Endothelial cell of umbilical vein (primary cell): ENCODE measurements around the gene PARD3B. TPM values are rescaled to one million over a fixed set of nuclear protein-coding genes. Genes with fewer than 3 reads are reported as not detected.

Experiments used
- BruUV-seq: library from RNA; stranded (reverse); fragments of 400-500 nt; replicated peaks from 2 replicates; lab custom pipeline; 2021; lab: Mats Ljungman, UMichigan
- CTCF ChIA-PET: fragments of 300-600, 350-600 bp; sonication (Branson Sonifier 250); formaldehyde crosslinking; loops from one replicate; lab custom pipeline; 2021; ENCODE audit warnings: antibody characterized with exemption, inconsistent platforms; lab: Charles Lee
- POLR2A ChIA-PET: fragments of 300-600, 350-600 bp; sonication (Branson Sonifier 250); formaldehyde crosslinking; loops from one replicate; lab custom pipeline; 2021; ENCODE audit warnings: antibody characterized with exemption, inconsistent platforms; lab: Charles Lee
- DNase-seq: peaks from one replicate; pipeline ENCODE4 v3.0.0-alpha.2; 2011; ENCODE audit warnings: low read depth, low spot score
- FAIRE-seq: peaks from 2 replicates; lab custom pipeline; 2011; peaks lifted over from hg19 to GRCh38; lab: Jason Lieb, UNC
- H2AFZ ChIP-seq: 2 replicates; pipeline ENCODE4 v1.6.0; 2012; ENCODE audit warnings: low read depth, low read length, control low read depth, inconsistent platforms
- H3K27ac ChIP-seq: 2 replicates; pipeline ENCODE4 v1.5.1; 2011; ENCODE audit warnings: low read depth, mild to moderate bottlenecking, control low read depth, low read length, moderate library complexity; ENCODE audit not compliant: insufficient read depth
- H3K27me3 ChIP-seq, 2 experiments: 2 replicates each; pipeline versions ENCODE4 v1.6.0 to v1.6.1; 2011; ENCODE audit warnings: low read length in 2 of 2, mixed read lengths in 1 of 2; ENCODE audit not compliant: control insufficient read depth in 2 of 2, insufficient read depth in 2 of 2
- H3K36me3 ChIP-seq, 2 experiments: 2 replicates in 1 of 2; 3 replicates in 1 of 2; pipeline ENCODE4 v1.5.1; 2011; ENCODE audit warnings: low read length in 2 of 2, mild to moderate bottlenecking in 1 of 2, moderate library complexity in 1 of 2; ENCODE audit not compliant: control insufficient read depth in 2 of 2, insufficient read depth in 2 of 2; ENCODE audit errors: extremely low read depth in 1 of 2
- H3K4me1 ChIP-seq: 3 replicates; pipeline ENCODE4 v1.5.1; 2011; ENCODE audit warnings: mild to moderate bottlenecking, low read length; ENCODE audit not compliant: control insufficient read depth, insufficient read depth; ENCODE audit errors: extremely low read depth
- H3K4me2 ChIP-seq: 2 replicates; pipeline ENCODE4 v1.6.1; 2011; ENCODE audit warnings: low read length, control low read depth, mixed read lengths; ENCODE audit not compliant: insufficient read depth
- H3K4me3 ChIP-seq, 3 experiments: fragments of 200-600 bp in 1 of 3; sonication (generic), shearing (Covaris generic) in 1 of 3; replicated peaks in 1 of 3; 2 replicates each; pipeline ENCODE4 v1.5.1; 2011 to 2016; ENCODE audit warnings: control low read depth in 3 of 3, low read length in 3 of 3, mild to moderate bottlenecking in 2 of 3, inconsistent platforms in 1 of 3, low read depth in 1 of 3, moderate library complexity in 1 of 3; ENCODE audit not compliant: insufficient read depth in 1 of 3
- H3K79me2 ChIP-seq: 2 replicates; pipeline ENCODE4 v1.6.0; 2012; ENCODE audit warnings: low read length, inconsistent platforms; ENCODE audit not compliant: control insufficient read depth, insufficient read depth
- H3K9ac ChIP-seq: replicated peaks from 2 replicates; pipeline ENCODE3; 2011; ENCODE audit warnings: low read length, control low read depth; ENCODE audit not compliant: insufficient read depth; ENCODE audit errors: extremely low read depth
- H3K9me1 ChIP-seq: replicated peaks from 3 replicates; pipeline ENCODE4 v1.6.0; 2011; ENCODE audit warnings: mild to moderate bottlenecking, low read length; ENCODE audit not compliant: control insufficient read depth, insufficient read depth; ENCODE audit errors: extremely low read depth
- H3K9me3 ChIP-seq: replicated peaks from 2 replicates; pipeline ENCODE4 v1.5.1; 2012; ENCODE audit warnings: low read length, inconsistent platforms; ENCODE audit not compliant: control insufficient read depth, insufficient read depth
- H4K20me1 ChIP-seq: replicated peaks from 2 replicates; pipeline ENCODE3; 2011; ENCODE audit warnings: mild to moderate bottlenecking, low read length; ENCODE audit not compliant: control insufficient read depth, insufficient read depth; ENCODE audit errors: extremely low read depth
- EZH2 ChIP-seq: IDR thresholded peaks from 2 replicates; pipeline ENCODE4 v1.6.1; 2012; ENCODE audit warnings: borderline replicate concordance, low read depth, mild to moderate bottlenecking, moderate library complexity, low read length, inconsistent platforms; ENCODE audit not compliant: severe bottlenecking
- FOS ChIP-seq: IDR thresholded peaks from 2 replicates; pipeline ENCODE4 v1.6.1; 2011; ENCODE audit warnings: mild to moderate bottlenecking, low read length, moderate library complexity, borderline replicate concordance; ENCODE audit not compliant: insufficient read depth
- GATA2 ChIP-seq: IDR thresholded peaks from 2 replicates; pipeline ENCODE4 v1.7.0; 2011; ENCODE audit warnings: low read depth, mild to moderate bottlenecking, moderate library complexity, mixed read lengths, low read length; ENCODE audit not compliant: insufficient read length, insufficient read depth
- JUN ChIP-seq: IDR thresholded peaks from 2 replicates; pipeline ENCODE4 v1.6.1; 2011; ENCODE audit warnings: borderline replicate concordance, low read depth; ENCODE audit not compliant: insufficient read length, insufficient read depth
- MYC ChIP-seq: IDR thresholded peaks from one replicate; pipeline ENCODE4 v1.6.1; 2011; ENCODE audit warnings: mild to moderate bottlenecking, low read depth, low read length
- POLR2A ChIP-seq: IDR thresholded peaks from 2 replicates; pipeline ENCODE4 v1.6.1; 2012; ENCODE audit warnings: low read depth, mild to moderate bottlenecking, control low read depth, low read length
- POLR2AphosphoS5 ChIP-seq: IDR thresholded peaks from 2 replicates; pipeline ENCODE4 v1.6.1; 2012; ENCODE audit warnings: low read depth, mild to moderate bottlenecking, control low read depth, low read length, moderate library complexity; ENCODE audit not compliant: insufficient read depth
- dilution Hi-C: fragments of 300-500 bp; cut with MboI; formaldehyde crosslinking; loops from one replicate; pipeline ENCODE4 v1.15.0; 2019; ENCODE audit warnings: low sequenced_read_pairs; ENCODE audit not compliant: extremely low pct_ligation_motif_present
- intact Hi-C: fragments of 100-400 bp; cut with micrococcal nuclease; formaldehyde crosslinking; loops from one replicate; pipeline ENCODE4 v1.10.0; 2022
- polyA plus RNA-seq, 4 experiments: library from polyadenylated mRNA; depleted of rRNA in 3 of 4; stranded (reverse) in 3 of 4; unstranded in 1 of 4; fragments of >200 nt; gene quantifications; 2 replicates each; pipeline versions ENCODE4 v1.2.1 to v1.2.3, GENCODE V29; 2011 to 2012; ENCODE audit warnings: missing spikeins in 1 of 4
- total RNA-seq: library from RNA; stranded (reverse); gene quantifications from 2 replicates; pipeline ENCODE4 v1.2.3, GENCODE V29; 2021
- TF ChIP-seq, protein P1 (sequence below): IDR thresholded peaks from 2 replicates; pipeline ENCODE4 v1.6.1; 2011; ENCODE audit not compliant: insufficient read depth, insufficient read length
- TF ChIP-seq, protein P2 (sequence below), 2 donors: IDR thresholded peaks; 1 replicate in 1 of 2; 2 replicates in 1 of 2; pipeline ENCODE4 v1.5.1; 2011; ENCODE audit warnings: low read length in 2 of 2, mild to moderate bottlenecking in 2 of 2, moderate library complexity in 2 of 2, control low read depth in 1 of 2, inconsistent platforms in 1 of 2, low read depth in 1 of 2; ENCODE audit not compliant: insufficient read depth in 1 of 2; ENCODE audit errors: extremely low read depth in 1 of 2

PARD3B gene
- total and polyA plus RNA-seq, 2 donors (not counting 3 experiments of a cell fraction or from before 2014, with no cell fraction given), result 2.2 to 30.9 TPM

GRCh38 chr2:205287316-205287715, 742.0 kb downstream of the PARD3B start:
- Histone ChIP-seq H4K20me1 (no peaks in the 10 kb centered on the region), H3K27me3 (no peaks in the 10 kb centered on the region), H3K9me3 (no peaks in the 10 kb centered on the region), H3K4me2 (no peak overlapping the region), H3K79me2 (no peaks in the 10 kb centered on the region), H3K4me3 (no peak overlapping the region), H3K9me1 (no peaks in the 10 kb centered on the region), H3K27ac (no peak overlapping the region), H3K9ac (no peak overlapping the region), H2AFZ (no peak overlapping the region), H3K4me1 (no peaks in the 10 kb centered on the region), H3K36me3 (no peaks in the 10 kb centered on the region)
- no peak for FAIRE-seq
- CTCF ChIA-PET, result interaction anchor here (0.6 to 1.2 kb wide), 2 partner anchors 380 to 389 kb away, joined by 3 to 4 read pairs; no protein-coding TSS in a partner anchor
- intact Hi-C loops, result no loop called here
- TF ChIP-seq FOS (no peak), EZH2 (no peak), POLR2AphosphoS5 (no peak), JUN (no peak), MYC (no peak), POLR2A (no peak), GATA2 (no peak)
- TF ChIP-seq, protein P1, sequence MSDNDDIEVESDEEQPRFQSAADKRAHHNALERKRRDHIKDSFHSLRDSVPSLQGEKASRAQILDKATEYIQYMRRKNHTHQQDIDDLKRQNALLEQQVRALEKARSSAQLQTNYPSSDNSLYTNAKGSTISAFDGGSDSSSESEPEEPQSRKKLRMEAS, result no peak
- TF ChIP-seq, protein P2, sequence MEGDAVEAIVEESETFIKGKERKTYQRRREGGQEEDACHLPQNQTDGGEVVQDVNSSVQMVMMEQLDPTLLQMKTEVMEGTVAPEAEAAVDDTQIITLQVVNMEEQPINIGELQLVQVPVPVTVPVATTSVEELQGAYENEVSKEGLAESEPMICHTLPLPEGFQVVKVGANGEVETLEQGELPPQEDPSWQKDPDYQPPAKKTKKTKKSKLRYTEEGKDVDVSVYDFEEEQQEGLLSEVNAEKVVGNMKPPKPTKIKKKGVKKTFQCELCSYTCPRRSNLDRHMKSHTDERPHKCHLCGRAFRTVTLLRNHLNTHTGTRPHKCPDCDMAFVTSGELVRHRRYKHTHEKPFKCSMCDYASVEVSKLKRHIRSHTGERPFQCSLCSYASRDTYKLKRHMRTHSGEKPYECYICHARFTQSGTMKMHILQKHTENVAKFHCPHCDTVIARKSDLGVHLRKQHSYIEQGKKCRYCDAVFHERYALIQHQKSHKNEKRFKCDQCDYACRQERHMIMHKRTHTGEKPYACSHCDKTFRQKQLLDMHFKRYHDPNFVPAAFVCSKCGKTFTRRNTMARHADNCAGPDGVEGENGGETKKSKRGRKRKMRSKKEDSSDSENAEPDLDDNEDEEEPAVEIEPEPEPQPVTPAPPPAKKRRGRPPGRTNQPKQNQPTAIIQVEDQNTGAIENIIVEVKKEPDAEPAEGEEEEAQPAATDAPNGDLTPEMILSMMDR (IDR thresholded peaks at IDR 0.05; ENCODE audit: extremely low read depth in 1 of 2, insufficient read depth in 1 of 2, low read depth in 1 of 2, low read length in 2 of 2), result no peak
- DNase-seq, result no peak
- POLR2A ChIA-PET, result no interaction called here
- dilution Hi-C loops, result no loop called here
- BruUV-seq, result no TSS peak
